Peyer's patch (tissue), 4 donors: ENCODE results near the gene STOM. TPM values are rescaled to one million over a fixed set of nuclear protein-coding genes. Genes with fewer than 3 reads are reported as not detected.
A peak's percentile ranks its signal among the peaks of the same experiment; 100 is the strongest.

Experiments
- DNase-seq, 3 donors: peaks; one replicate each; pipeline ENCODE4 v3.0.0-alpha.2; 2017 to 2019
- H3K27ac ChIP-seq, 4 donors: fragments of 200-600 bp; sonication (generic); one replicate each; pipeline ENCODE4 v1.5.1; 2016 to 2019
- H3K27me3 ChIP-seq, 2 donors: fragments of 200-600 bp; sonication (generic); one replicate each; pipeline ENCODE4 v1.5.1; 2019
- H3K36me3 ChIP-seq, 3 donors: fragments of 200-600 bp; sonication (generic); one replicate each; pipeline ENCODE4 v1.5.1; 2016 to 2019
- H3K4me1 ChIP-seq, 4 donors: fragments of 200-600 bp; sonication (generic); one replicate each; pipeline ENCODE4 v1.5.1; 2016 to 2019
- H3K4me3 ChIP-seq, 4 donors: fragments of 200-600 bp; sonication (generic); 1 replicate in 3 of 4; 2 replicates in 1 of 4; pipeline ENCODE4 v1.5.1; 2016 to 2019; ENCODE audit warnings: mild to moderate bottlenecking in 1 of 4
- H3K9me3 ChIP-seq, 4 donors: fragments of 200-600 bp; sonication (generic); one replicate each; pipeline ENCODE4 v1.5.1; 2016 to 2019; ENCODE audit warnings: mild to moderate bottlenecking in 1 of 4
- CTCF ChIP-seq, 6 experiments: fragments of 450-650 bp in 4 of 6; fragments of 200-600 bp in 2 of 6; sonication (generic) in 1 of 6; IDR thresholded peaks; one replicate each; pipeline ENCODE4 v1.5.1; 2017 to 2019; ENCODE audit warnings: antibody characterized with exemption in 6 of 6, mild to moderate bottlenecking in 3 of 6, moderate library complexity in 1 of 6
- POLR2A ChIP-seq, 2 donors: fragments of 450-650 bp; IDR thresholded peaks; one replicate each; pipeline ENCODE4 v1.5.1; 2017; ENCODE audit warnings: antibody characterized with exemption in 2 of 2, mild to moderate bottlenecking in 2 of 2, moderate library complexity in 2 of 2
- total RNA-seq, 4 donors: library from RNA; depleted of rRNA; stranded (reverse); fragments of >200 nt; gene quantifications; one replicate each; pipeline ENCODE4 v1.1.0, GENCODE V29; 2016

The STOM gene
- total RNA-seq, 4 donors from 2014 or later = 30.5 to 60.1 (median 47.2) TPM

GRCh38 chr9:121376214-121376830 lies 6.3 kb upstream of the STOM start:
- TF ChIP-seq POLR2A (IDR thresholded peaks at IDR 0.05) = no peak
- peak in 4 of 6 experiments; percentile 39 to 48 (median 44) for TF ChIP-seq CTCF (IDR thresholded peaks at IDR 0.05)
- no peak overlapping the region for H3K4me3 ChIP-seq
- H3K27me3 ChIP-seq = no peaks in the 10 kb centered on the region
- no peak overlapping the region for H3K27ac ChIP-seq
- peaks cover 0 to 28% (median 0%) of the 10 kb centered on the region in 4 donors for H3K4me1 ChIP-seq
- no peaks in the 10 kb centered on the region for H3K9me3 ChIP-seq
- DNase-seq = no peak
- no peaks in the 10 kb centered on the region for H3K36me3 ChIP-seq

DNA sequence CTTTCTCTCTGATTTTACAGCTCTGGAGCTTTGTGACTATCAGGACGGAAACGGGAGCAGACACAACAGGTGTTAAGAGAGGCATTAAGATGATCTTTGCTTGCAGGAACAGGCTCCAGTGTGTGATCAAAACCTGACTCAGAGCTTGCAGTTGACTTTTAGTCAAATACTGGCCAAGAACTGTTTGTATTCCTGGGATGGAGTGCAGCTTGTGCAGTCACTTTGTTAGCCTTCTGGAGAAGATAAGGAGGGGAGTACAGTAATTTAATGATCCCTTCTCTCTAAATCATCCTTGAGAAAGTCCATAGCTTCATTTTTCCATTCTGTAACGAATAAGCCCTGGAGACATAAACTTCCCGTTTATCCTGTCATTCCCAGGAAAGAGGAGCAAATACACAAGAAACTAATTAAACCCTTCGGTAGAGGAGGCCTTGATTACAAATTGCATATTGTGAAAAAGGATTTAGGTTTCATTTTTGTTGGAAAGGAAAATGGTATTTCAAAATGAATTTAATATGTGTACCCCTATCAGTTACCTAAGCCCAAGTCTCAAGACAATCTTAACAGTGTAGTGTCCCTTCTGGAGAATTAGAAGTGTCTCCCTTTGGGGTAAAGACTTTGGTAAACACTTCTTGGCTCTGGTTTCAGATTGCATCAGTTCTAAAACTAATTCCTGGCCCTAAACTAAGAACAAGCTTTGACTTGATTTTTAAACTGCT lies 3.1 kb upstream of the STOM start:
- peak in 1 of 3 donors; percentile 51 for DNase-seq
- Histone ChIP-seq H3K4me3 (no peak overlapping the region), H3K9me3 (no peaks in the 10 kb centered on the region), H3K36me3 (no peaks in the 10 kb centered on the region), H3K4me1 (peaks cover 0 to 30% (median under 1%) of the 10 kb centered on the region in 4 donors), H3K27me3 (no peaks in the 10 kb centered on the region), H3K27ac (peak overlapping the region; percentile 18 to 93 (median 50))
- TF ChIP-seq CTCF (IDR thresholded peaks at IDR 0.05) (no peak), POLR2A (IDR thresholded peaks at IDR 0.05) (no peak)

- TF ChIP-seq CTCF (IDR thresholded peaks at IDR 0.05) (no peak), POLR2A (IDR thresholded peaks at IDR 0.05) (no peak)
- H3K4me1 ChIP-seq = peaks cover 0 to 37% (median 3%) of the 10 kb centered on the region in 4 donors
- H3K4me3 ChIP-seq = no peak overlapping the region
- DNase-seq = no peak
- no peaks in the 10 kb centered on the region for H3K9me3 ChIP-seq
- H3K27me3 ChIP-seq = no peaks in the 10 kb centered on the region
- H3K27ac ChIP-seq = peak overlapping the region in 3 of 4 donors; percentile 28 to 93 (median 73)
- no peaks in the 10 kb centered on the region for H3K36me3 ChIP-seq
Observed at GRCh38 chr9:121372239-121373010, 2.4 kb upstream of the STOM start.

GRCh38 chr9:121371495-121372061 lies 1.5 kb upstream of the STOM start:
- Histone ChIP-seq H3K9me3 (no peaks in the 10 kb centered on the region), H3K4me3 (no peak overlapping the region), H3K36me3 (no peaks in the 10 kb centered on the region), H3K27me3 (no peaks in the 10 kb centered on the region), H3K4me1 (peaks cover 0 to 45% (median 4%) of the 10 kb centered on the region in 4 donors), H3K27ac (peak overlapping the region in 2 of 4 donors; percentile 73 to 93)
- DNase-seq = no peak
- no peak for TF ChIP-seq CTCF (IDR thresholded peaks at IDR 0.05)
- TF ChIP-seq POLR2A (IDR thresholded peaks at IDR 0.05) = no peak

DNA sequence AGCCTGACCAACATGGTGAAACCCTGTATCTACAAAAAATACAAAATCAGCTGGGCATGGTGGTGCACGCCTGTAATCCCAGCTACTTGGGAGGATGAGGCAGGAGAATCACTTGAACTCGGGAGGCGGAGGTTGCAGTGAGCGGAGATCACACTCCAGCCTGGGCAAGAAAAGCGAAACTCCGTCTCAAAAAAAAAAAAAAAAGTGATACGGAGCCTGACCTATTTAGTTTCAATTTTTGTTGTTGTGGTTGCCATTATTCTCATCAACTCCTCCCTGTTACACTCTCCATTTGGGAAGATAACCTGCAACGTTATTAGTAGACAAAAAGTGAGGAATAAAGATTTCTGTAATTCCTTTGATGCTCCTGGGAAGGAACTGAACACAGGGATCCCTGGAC lies 1.3 kb downstream of the STOM start:
- Histone ChIP-seq H3K27me3 (no peaks in the 10 kb centered on the region), H3K36me3 (no peaks in the 10 kb centered on the region), H3K4me1 (peaks cover 0 to 65% (median 5%) of the 10 kb centered on the region in 4 donors), H3K27ac (peak overlapping the region; percentile 74 to 93 (median 90)), H3K9me3 (no peaks in the 10 kb centered on the region), H3K4me3 (peak overlapping the region; percentile 50 to 72 (median 70))
- TF ChIP-seq POLR2A (IDR thresholded peaks at IDR 0.05) (no peak), CTCF (IDR thresholded peaks at IDR 0.05) (no peak)
- no peak for DNase-seq
